M059J (cell line): ENCODE measurements around the gene CSKMT. TPM values are rescaled to one million over a fixed set of nuclear protein-coding genes. Genes with fewer than 3 reads are reported as not detected.

Source experiments
- total RNA-seq: library from RNA; depleted of rRNA; stranded (reverse); fragments of >200 nt; shearing (Covaris generic); gene quantifications from 2 replicates; pipeline ENCODE4 v1.2.3, GENCODE V29; 2014; rRNA removed

Gene CSKMT
- total RNA-seq, 1 experiment from 2014 or later, result 2.0 TPM

Other genes with a start within 250 kb of the CSKMT start
- not detected in 2 replicates for gene SCGB1A1, start 246.3 kb upstream of the CSKMT start, total RNA-seq
- gene AHNAK, start 118.5 kb upstream of the CSKMT start, total RNA-seq, result 51.3 and 141 TPM in 2 replicates
- gene EEF1G, start 91.4 kb upstream of the CSKMT start, total RNA-seq, result 940 and 974 TPM in 2 replicates
- 5.2 and 7.6 TPM in 2 replicates for gene TUT1, start 73.8 kb upstream of the CSKMT start, total RNA-seq
- gene MTA2, start 63.4 kb upstream of the CSKMT start, total RNA-seq, result 104 and 148 TPM in 2 replicates
- gene EML3, start 52.5 kb upstream of the CSKMT start, total RNA-seq, result 10.5 and 21.7 TPM in 2 replicates
- 8.1 and 9.0 TPM in 2 replicates for gene ROM1, start 52.1 kb upstream of the CSKMT start, total RNA-seq
- 16.6 and 44.9 TPM in 2 replicates for gene B3GAT3, start 43.3 kb upstream of the CSKMT start, total RNA-seq
- 142 and 229 TPM in 2 replicates for gene GANAB, start 18.7 kb upstream of the CSKMT start, total RNA-seq
- gene INTS5, start 12.0 kb upstream of the CSKMT start, total RNA-seq, result 17.1 and 22.1 TPM in 2 replicates
- 83.6 and 86.6 TPM in 2 replicates for gene C11orf98, start 102 bp upstream of the CSKMT start, total RNA-seq
- gene UQCC3, start 6.4 kb downstream of the CSKMT start, total RNA-seq, result 9.4 and 12.6 TPM in 2 replicates
- gene LBHD1, start 7.0 kb downstream of the CSKMT start, total RNA-seq, result 3.8 and 6.1 TPM in 2 replicates
- gene UBXN1, start 13.8 kb downstream of the CSKMT start, total RNA-seq, result 80.6 and 116 TPM in 2 replicates
- 0.42 and 1.7 TPM in 2 replicates for gene LRRN4CL, start 24.2 kb downstream of the CSKMT start, total RNA-seq
- 165 and 183 TPM in 2 replicates for gene BSCL2, start 42.1 kb downstream of the CSKMT start, total RNA-seq
- gene GNG3, start 42.4 kb downstream of the CSKMT start, total RNA-seq, result not detected in 2 replicates
- 11.3 and 16.8 TPM in 2 replicates for gene HNRNPUL2, start 62.1 kb downstream of the CSKMT start, total RNA-seq
- 64.6 and 70.6 TPM in 2 replicates for gene TTC9C, start 63.2 kb downstream of the CSKMT start, total RNA-seq
- gene ZBTB3, start 88.8 kb downstream of the CSKMT start, total RNA-seq, result 6.4 and 10.2 TPM in 2 replicates
- 178 and 181 TPM in 2 replicates for gene POLR2G, start 96.3 kb downstream of the CSKMT start, total RNA-seq
- 14.5 and 17.3 TPM in 2 replicates for gene TAF6L, start 106.1 kb downstream of the CSKMT start, total RNA-seq
- 82.1 and 138 TPM in 2 replicates for gene TMEM179B, start 122.1 kb downstream of the CSKMT start, total RNA-seq
- 38.7 and 41.7 TPM in 2 replicates for gene TMEM223, start 126.7 kb downstream of the CSKMT start, total RNA-seq
- gene NXF1, start 140.1 kb downstream of the CSKMT start, total RNA-seq, result 23.2 and 30.0 TPM in 2 replicates
- 57.2 and 57.5 TPM in 2 replicates for gene STX5, start 166.7 kb downstream of the CSKMT start, total RNA-seq
- not detected in 2 replicates for gene TEX54, start 167.5 kb downstream of the CSKMT start, total RNA-seq
- 55.2 and 61.8 TPM in 2 replicates for gene WDR74, start 174.3 kb downstream of the CSKMT start, total RNA-seq
- gene SLC3A2, start 215.6 kb downstream of the CSKMT start, total RNA-seq, result 125 and 141 TPM in 2 replicates